ENCODE data around the gene MPO.

The MPO gene

DNA sequence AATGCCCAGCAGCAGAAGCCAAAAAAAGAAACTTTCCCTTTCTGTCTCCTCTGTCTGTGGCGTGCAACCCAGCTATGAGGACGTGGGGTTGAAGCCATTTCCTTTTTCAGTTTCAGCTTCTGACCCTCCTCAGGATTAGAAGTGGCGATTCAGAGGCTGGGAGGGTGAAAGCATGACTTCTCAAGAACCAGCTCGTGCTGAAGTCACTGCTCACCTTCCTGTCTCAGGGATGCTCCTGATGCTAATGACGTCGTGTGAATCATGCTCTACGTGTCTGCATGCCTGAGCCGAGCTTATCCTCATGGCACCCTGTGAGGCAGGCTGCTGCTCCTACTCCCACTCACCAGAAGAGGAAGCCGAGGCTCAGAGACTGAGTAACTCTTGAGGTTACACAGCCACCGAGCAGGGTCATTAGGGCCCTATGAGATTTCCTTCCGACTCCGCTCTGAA lies 48.0 kb downstream of the MPO start:
- DNase-seq (ENCODE audit: low read depth): peak; percentile 95

DNA sequence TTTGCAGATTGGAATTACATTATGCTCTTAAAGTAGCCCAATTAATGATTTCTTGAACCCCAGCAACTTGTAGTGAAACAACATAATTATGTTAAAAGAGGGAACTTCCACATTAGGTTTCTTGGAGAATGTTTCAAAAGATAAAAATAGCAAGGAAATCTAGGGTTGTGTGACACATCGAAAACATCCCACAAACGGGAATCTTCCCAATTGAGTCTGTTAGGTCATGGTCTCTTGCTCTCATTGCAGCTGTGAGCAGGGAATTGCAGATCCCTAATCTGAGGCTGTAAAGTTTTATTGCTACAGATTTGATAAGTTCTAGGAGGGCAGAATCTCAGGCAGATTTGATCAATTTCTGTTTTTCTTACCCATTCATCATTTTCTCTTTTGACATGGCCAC lies 49.1 kb downstream of the MPO start:
- DNase-seq (ENCODE audit: low read depth): peak; percentile 31

DNA sequence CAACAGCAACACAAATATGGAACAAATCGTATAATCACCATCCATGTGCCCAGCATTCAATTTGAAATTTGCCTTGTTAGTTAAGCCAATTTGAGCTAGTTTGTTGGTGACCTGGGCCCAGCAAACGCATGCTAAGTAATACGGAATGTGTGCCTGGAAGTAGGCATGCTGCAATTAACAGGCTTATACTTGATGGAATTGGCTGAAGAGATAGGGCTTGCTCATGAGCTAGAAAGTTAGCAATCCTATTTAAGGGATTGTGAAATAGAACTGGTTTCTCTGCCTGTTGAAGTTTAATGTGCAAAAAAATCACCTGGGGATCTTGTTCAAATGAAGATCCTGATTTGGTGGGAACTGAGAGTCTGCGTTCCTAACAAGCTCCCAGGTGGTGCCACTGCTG lies 50.9 kb downstream of the MPO start:
- DNase-seq (ENCODE audit: low read depth): no peak

DNA sequence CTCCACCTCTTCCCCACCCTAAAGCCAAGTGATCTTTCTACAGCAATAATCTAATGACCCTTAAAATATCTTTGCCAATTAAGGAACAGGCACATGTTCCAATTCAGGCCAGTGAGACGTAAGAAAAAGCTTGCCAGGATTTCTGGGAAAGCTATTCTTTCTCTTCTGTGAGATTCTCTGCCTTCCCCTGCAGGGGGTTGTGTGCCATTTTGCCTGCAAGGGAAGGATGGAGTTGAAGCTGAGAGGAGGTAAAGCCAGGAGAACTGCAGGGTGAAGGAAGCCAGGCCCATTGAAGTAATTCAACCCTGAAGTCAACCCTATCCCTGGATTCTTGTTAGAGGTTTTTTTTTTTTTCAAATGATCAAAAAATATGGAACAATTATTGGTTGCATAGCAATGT lies 51.4 kb downstream of the MPO start:
- DNase-seq (ENCODE audit: low read depth): no peak

DNA sequence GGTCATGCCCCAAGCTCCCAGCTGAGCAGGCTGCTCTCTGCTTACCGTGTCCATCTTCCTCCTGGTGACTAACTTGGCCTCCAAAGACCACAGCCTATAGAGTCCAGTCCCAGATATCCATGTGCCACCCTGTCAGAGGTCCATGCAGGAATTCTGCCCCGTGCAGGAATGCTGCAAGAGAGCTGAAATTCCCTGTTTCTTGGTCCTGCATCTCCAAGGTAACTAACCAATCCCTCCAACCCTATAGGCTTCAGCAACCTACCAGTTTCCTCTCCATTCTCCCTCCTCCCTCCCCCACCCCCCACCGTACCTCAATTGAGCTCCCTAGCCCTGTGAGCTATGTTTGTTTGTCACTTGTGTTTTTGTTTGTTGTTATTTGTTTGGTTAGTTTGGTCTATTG lies 52.1 kb downstream of the MPO start:
- no peak for DNase-seq (ENCODE audit: low read depth)

DNA sequence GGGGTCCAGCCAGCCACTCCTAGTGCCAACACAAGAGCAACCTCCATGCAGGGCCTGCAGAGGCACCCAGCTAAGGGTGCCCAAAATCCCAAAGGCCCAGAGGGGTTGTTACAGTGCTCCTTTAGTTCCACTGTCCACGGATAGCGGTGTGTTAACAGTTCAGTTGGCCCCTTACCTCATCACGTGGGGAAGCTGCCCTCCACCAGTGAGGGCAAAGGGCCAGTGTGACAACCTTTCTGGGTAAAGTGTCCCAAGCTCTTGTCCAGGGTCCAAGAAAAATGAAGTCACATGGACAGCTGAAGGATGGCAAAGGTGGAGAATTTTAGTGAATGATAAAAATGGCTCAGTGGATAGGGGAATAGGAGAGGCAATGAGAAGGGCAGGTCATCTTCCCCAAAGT lies 53.0 kb downstream of the MPO start:
- DNase-seq (ENCODE audit: low read depth): no peak

DNA sequence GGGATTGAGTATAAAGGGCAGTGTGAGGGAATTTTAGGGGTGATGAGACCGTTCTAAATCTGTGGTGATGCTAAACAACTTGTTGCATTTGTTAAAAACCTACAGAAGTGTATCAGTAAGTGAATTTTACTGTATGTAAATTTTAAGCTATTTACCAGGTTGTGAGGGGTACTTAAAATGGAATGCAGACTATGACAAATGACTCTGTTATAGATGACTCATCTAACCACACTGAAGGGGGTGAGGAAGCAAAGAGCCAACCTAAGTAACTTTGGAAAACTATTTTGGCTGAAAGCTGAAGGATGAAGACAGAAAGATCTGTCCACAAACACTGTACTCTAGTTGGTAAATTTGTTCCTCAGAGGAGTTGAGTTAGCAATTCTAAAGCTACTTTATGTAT lies 56.4 kb downstream of the MPO start:
- DNase-seq (ENCODE audit: low read depth): peak; percentile 92
